ENCODE data around the gene CEACAM7. TPM values are rescaled to one million over a fixed set of nuclear protein-coding genes. Genes with fewer than 3 reads are reported as not detected.

CEACAM7 gene
- total RNA-seq, 1 experiment from 2014 or later: not detected

Other genes with a start within 250 kb of the CEACAM7 start
- gene DMAC2, start 248.4 kb downstream of the CEACAM7 start, total RNA-seq (2021; ENCODE audit: unreplicated experiment): 65.6 TPM
- gene ERICH4, start 245.1 kb downstream of the CEACAM7 start, total RNA-seq (2021; ENCODE audit: unreplicated experiment): not detected
- gene CEACAM21, start 112.1 kb downstream of the CEACAM7 start, total RNA-seq (2021; ENCODE audit: unreplicated experiment): 0.25 TPM
- gene CEACAM4, start 61.2 kb downstream of the CEACAM7 start, total RNA-seq (2021; ENCODE audit: unreplicated experiment): not detected
- 0.22 TPM for gene CEACAM5, start 20.4 kb upstream of the CEACAM7 start, total RNA-seq (2021; ENCODE audit: unreplicated experiment)
- gene CEACAM6, start 67.3 kb upstream of the CEACAM7 start, total RNA-seq (2021; ENCODE audit: unreplicated experiment): 0.59 TPM
- gene CEACAM3, start 108.3 kb upstream of the CEACAM7 start, total RNA-seq (2021; ENCODE audit: unreplicated experiment): not detected
- not detected for gene LYPD4, start 156.4 kb upstream of the CEACAM7 start, total RNA-seq (2021; ENCODE audit: unreplicated experiment)
- gene DMRTC2, start 156.8 kb upstream of the CEACAM7 start, total RNA-seq (2021; ENCODE audit: unreplicated experiment): not detected
- gene RPS19, start 172.0 kb upstream of the CEACAM7 start, total RNA-seq (2021; ENCODE audit: unreplicated experiment): 3,020 TPM
- gene CD79A, start 189.0 kb upstream of the CEACAM7 start, total RNA-seq (2021; ENCODE audit: unreplicated experiment): 0.69 TPM
- gene ARHGEF1, start 194.9 kb upstream of the CEACAM7 start, total RNA-seq (2021; ENCODE audit: unreplicated experiment): 110 TPM
- 0.79 TPM for gene ERFL, start 240.2 kb upstream of the CEACAM7 start, total RNA-seq (2021; ENCODE audit: unreplicated experiment)